NCI-H1048 (cell line): ENCODE measurements around the gene PPP1CC.

Experiments
- DNase-seq: peaks from one replicate; lab custom pipeline; 2025; lab: John Stamatoyannopoulos, UW

The PPP1CC gene

DNA sequence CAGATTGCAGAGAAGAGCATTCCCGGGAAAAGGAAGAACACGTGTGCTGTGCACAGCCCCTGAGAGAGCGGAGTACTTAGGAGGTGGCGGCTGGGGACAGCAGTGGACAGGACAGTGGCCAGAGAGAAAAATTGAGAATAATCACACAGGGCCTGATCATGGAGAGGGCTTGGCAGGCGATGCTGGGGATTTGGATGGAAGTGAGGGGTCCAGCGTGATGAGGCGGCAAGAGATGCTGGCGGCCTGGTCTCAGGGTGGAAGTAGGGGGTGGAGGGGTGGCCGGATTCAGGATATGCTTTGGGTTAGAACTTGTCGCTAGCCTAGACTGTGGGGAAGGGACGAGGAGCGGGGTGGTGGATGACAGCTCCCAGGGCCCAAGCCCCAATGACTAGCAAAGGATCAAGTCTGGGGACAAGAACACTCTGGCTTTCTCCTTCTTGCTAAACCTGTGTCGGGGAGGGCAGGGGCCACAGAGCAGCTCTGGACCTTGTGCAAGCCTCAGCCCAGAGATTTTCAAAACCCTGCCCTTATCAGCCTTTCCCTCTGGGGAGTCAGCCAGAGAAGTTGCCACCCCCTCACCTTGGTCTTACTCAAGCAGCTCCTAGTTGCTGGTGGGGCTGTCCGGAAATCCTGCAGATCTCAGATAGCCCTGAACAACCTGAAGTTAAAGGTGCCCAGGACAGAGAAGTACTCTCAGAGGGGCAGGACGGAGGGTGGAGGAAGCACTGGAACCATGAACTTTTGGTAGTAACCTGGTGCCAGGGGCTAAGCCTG is 55.1 kb downstream of the PPP1CC start:
- no peak for DNase-seq

- DNase-seq = no peak
Measured at GRCh38 chr12:110686294-110686903, 56.3 kb downstream of the PPP1CC start.

- no peak for DNase-seq
Measured at GRCh38 chr12:110684312-110684836, 58.3 kb downstream of the PPP1CC start.

DNA sequence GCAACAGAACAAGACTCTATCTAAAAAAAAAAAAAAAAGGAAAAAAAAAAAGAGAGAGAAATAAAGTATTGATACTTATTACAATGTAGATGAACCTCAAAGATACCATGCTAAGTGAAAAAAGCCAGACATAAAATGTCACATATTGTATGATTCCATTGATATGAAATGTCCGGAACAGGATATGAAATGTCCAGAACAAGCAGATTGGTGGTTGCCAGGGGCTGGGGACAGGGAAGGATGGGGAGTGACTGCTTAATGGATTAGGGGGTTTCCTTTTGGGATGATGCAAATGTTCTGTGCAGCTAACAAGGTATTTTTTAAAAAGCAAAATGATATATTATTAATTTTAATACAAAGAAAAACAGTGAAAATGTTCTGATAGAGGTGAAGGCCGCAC is 58.8 kb downstream of the PPP1CC start:
- DNase-seq = no peak

DNA sequence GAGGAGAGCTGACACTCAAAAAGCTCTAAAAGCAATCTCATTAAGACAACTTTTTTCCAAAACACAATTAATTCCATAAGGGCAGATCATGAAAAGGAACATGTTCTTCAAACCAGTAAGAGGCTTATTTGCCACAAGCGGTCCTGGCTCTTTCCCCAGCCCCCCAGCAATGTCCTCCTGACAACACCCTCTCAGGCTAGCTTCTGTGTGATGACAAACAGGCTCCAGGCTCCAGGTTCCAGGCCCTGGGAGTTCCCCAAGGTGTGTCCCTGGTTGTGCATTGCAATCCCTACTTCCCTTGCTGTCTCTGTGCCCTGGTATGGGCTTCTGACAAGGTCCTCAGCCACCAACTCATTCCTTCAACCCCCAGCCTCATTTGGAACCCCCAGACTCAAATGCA is 62.7 kb downstream of the PPP1CC start:
- no peak for DNase-seq

DNA sequence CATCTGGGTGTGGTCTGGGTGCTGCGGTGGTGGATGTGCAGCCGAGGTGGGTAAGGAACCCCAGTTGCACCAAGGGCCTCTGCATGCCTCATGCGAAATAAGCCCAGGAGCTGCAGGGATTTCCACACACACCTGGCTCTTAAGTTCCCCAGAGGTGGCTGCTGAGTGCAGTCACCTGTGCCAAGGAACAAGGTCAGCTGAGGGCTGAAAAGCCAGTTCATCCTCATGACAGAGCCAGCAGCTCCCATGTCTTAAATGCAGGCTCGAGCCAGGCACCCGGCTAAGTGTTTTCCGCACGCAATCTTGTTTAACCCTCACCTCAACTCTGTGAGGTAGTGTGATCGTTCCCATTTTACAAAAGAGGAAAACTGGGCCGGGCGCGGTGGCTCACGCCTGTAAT is 63.5 kb downstream of the PPP1CC start:
- DNase-seq = no peak

GRCh38 chr12:110677982-110678381 is 64.7 kb downstream of the PPP1CC start:
- DNase-seq = no peak

GRCh38 chr12:110677206-110677911 is 65.3 kb downstream of the PPP1CC start:
- no peak for DNase-seq

DNA sequence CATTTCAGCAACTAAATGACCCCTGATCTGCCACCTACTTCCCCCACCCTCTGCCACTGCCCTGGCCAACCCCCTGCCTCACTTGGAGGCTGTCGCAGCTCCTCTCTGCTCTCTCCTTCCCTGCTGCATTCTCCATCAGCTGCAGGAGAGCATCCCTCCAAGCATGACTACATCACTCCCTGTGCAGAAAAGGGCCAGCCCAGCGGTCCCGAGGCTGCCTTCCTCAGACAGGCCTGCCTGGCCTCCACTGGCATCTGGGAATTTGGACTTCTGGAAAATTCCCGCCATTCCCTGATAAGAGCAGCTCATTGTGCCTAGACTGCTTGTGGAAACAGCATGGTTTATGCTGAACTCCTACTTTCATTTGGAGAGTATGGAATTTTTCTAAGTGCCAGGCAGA is 66.5 kb downstream of the PPP1CC start:
- no peak for DNase-seq

DNA sequence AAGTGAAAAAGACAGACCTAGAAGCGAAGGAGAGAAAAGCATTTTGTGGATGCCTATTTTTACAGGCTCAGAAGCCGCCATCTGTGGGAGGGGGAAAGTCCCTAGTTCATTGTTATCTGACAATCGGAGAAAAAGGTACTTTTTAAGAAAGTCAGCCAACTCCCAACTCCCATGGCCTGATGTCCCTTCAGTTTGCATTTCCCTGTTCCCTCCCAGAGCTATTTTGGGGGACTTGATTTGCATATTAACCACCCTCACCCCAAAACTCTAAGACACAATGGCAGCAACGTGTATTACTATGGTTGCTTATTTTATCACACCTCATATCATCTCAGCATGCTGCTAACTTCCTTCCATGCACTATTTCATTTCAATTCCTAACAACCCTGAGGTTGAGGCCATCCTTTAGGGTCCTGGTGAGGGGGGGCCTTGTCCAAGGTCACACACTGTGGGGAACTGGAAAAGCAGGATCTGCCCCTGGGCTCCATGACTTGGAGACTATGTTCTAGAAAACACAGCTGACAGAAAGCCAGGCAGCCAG is 72.5 kb downstream of the PPP1CC start:
- DNase-seq = no peak
